ENCODE results near the gene ANKRD6.

ANKRD6 gene

GRCh38 chr6:89475634-89476033, 42.7 kb downstream of the ANKRD6 start:
- DNase-seq = no peak

GRCh38 chr6:89479897-89480296, 46.9 kb downstream of the ANKRD6 start:
- no peak for DNase-seq

- no peak for DNase-seq
Observed at GRCh38 chr6:89481695-89482094, 48.7 kb downstream of the ANKRD6 start.

- DNase-seq = no peak
Observed at GRCh38 chr6:89482126-89482525, 49.2 kb downstream of the ANKRD6 start.

- peak; percentile 38 for DNase-seq
Observed at GRCh38 chr6:89483111-89483720, 50.3 kb downstream of the ANKRD6 start.

- no peak for DNase-seq
Observed at GRCh38 chr6:89485320-89485719, 52.4 kb downstream of the ANKRD6 start.

- peak; percentile 60 for DNase-seq
Observed at GRCh38 chr6:89487864-89488263, 54.9 kb downstream of the ANKRD6 start.

GRCh38 chr6:89488438-89488837, 55.5 kb downstream of the ANKRD6 start:
- DNase-seq = no peak

GRCh38 chr6:89489078-89489477, 56.1 kb downstream of the ANKRD6 start:
- DNase-seq = peak; percentile 39

GRCh38 chr6:89492025-89492640, 59.2 kb downstream of the ANKRD6 start:
- peak; percentile 84 for DNase-seq

- DNase-seq = no peak
Observed at GRCh38 chr6:89494131-89494793, 61.3 kb downstream of the ANKRD6 start.

- no peak for DNase-seq
Observed at GRCh38 chr6:89495961-89496535, 63.1 kb downstream of the ANKRD6 start.

GRCh38 chr6:89500611-89501010, 67.7 kb downstream of the ANKRD6 start:
- DNase-seq = no peak

- DNase-seq = no peak
Observed at GRCh38 chr6:89501222-89501621, 68.3 kb downstream of the ANKRD6 start.

GRCh38 chr6:89501753-89502152, 68.8 kb downstream of the ANKRD6 start:
- no peak for DNase-seq

GRCh38 chr6:89503641-89504040, 70.7 kb downstream of the ANKRD6 start:
- DNase-seq = no peak

- DNase-seq = no peak
Observed at GRCh38 chr6:89505847-89506246, 72.9 kb downstream of the ANKRD6 start.

- no peak for DNase-seq
Observed at GRCh38 chr6:89506716-89507617, 74.0 kb downstream of the ANKRD6 start.

GRCh38 chr6:89508755-89509563, 76.0 kb downstream of the ANKRD6 start:
- peak; percentile 28 for DNase-seq

- DNase-seq = peak; percentile 87
Observed at GRCh38 chr6:89509777-89510281, 76.9 kb downstream of the ANKRD6 start.

- DNase-seq = no peak
Observed at GRCh38 chr6:89510393-89510792, 77.4 kb downstream of the ANKRD6 start.

All from NCI-H345 (cell line).